Body of pancreas (tissue), 4 donors: ENCODE data around the gene ELOB.

Source experiments
- CTCF ChIP-seq, 7 experiments: fragments of 450-650 bp in 4 of 7; fragments of 200-600 bp in 3 of 7; sonication (generic) in 3 of 7; IDR thresholded peaks; one replicate each; pipeline ENCODE4 v1.5.1; 2016 to 2019; ENCODE audit warnings: antibody characterized with exemption in 7 of 7
- POLR2A ChIP-seq, 3 donors: fragments of 450-650 bp; IDR thresholded peaks; one replicate each; pipeline ENCODE4 v1.6.1; 2016; ENCODE audit warnings: antibody characterized with exemption in 3 of 3, mild to moderate bottlenecking in 2 of 3

GRCh38 chr16:2744711-2745110 lies 32.4 kb downstream of the ELOB start:
- TF ChIP-seq CTCF (IDR thresholded peaks at IDR 0.05): no peak
- TF ChIP-seq POLR2A (IDR thresholded peaks at IDR 0.05): no peak
